ENCODE measurements around the gene TMEM184A.
"Not testable (repeated sequence)": the region's sequence is repeated elsewhere in the genome, so short reads cannot be mapped to it uniquely, and the experiment has no call there.

- not testable (repeated sequence) for TF ChIP-seq CTCF (IDR thresholded peaks at IDR 0.05 in 4 of 5, conservative IDR thresholded peaks at IDR 0.05 in 1 of 5); POLR2A (IDR thresholded peaks at IDR 0.05)
These were observed 27.4 kb upstream of the TMEM184A start for GRCh38 chr7:1583241-1583930.
